ENCODE results near the gene GALNT7.

GALNT7 gene

DNA sequence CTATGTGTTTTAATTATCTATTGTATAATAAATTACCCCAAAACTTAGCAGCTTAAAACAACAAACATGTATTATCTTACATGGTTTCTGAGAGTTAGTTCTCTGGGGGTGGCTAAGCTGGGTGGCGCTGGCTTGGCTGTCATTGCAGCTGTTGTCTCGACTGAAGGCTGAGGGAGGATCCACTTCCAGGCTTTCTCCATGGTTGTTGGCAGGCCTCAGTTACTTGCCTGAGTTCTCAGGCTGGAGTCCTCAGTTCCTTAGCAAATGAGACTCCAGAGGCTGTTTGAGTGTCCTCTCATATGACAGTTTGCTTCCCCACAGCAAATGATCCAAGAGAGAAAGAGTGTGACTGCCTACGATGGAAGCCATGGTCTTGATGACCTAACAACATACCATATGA lies 23.5 kb upstream of the GALNT7 start:
- DNase-seq (ENCODE audit: low spot score) = no peak
- POLR2A ChIA-PET (ENCODE audit: low non-redundant PET) = no interaction called here
- TF ChIP-seq, protein P1, sequence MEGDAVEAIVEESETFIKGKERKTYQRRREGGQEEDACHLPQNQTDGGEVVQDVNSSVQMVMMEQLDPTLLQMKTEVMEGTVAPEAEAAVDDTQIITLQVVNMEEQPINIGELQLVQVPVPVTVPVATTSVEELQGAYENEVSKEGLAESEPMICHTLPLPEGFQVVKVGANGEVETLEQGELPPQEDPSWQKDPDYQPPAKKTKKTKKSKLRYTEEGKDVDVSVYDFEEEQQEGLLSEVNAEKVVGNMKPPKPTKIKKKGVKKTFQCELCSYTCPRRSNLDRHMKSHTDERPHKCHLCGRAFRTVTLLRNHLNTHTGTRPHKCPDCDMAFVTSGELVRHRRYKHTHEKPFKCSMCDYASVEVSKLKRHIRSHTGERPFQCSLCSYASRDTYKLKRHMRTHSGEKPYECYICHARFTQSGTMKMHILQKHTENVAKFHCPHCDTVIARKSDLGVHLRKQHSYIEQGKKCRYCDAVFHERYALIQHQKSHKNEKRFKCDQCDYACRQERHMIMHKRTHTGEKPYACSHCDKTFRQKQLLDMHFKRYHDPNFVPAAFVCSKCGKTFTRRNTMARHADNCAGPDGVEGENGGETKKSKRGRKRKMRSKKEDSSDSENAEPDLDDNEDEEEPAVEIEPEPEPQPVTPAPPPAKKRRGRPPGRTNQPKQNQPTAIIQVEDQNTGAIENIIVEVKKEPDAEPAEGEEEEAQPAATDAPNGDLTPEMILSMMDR (conservative IDR thresholded peaks at IDR 0.05; ENCODE audit: low read depth) = no peak
- no peak overlapping the region for H3K27ac ChIP-seq
- CTCF ChIA-PET = no interaction called here

DNA sequence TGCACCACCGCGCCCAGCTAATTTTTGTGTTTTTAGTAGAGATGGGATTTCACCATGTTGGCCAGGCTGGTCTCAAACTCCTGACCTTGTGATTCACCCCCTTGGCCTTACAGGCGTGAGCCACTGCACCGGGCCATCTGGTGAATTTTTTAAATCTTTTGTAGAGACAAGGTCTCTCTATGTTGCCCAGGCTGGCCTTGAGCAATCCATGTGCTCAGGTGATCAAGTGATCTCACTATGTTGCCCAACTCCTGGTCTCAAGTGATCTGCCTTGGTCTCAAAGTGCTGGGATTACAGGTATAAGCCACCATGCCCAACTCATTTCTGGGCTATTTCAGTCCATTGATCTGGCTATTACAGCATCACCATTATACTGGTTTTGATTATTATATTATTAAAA lies 22.2 kb upstream of the GALNT7 start:
- H3K27ac ChIP-seq = no peak overlapping the region
- no peak for DNase-seq (ENCODE audit: low spot score)
- POLR2A ChIA-PET (ENCODE audit: low non-redundant PET) = no interaction called here
- TF ChIP-seq, protein P1 (conservative IDR thresholded peaks at IDR 0.05; ENCODE audit: low read depth) = no peak
- CTCF ChIA-PET = no interaction called here

DNA sequence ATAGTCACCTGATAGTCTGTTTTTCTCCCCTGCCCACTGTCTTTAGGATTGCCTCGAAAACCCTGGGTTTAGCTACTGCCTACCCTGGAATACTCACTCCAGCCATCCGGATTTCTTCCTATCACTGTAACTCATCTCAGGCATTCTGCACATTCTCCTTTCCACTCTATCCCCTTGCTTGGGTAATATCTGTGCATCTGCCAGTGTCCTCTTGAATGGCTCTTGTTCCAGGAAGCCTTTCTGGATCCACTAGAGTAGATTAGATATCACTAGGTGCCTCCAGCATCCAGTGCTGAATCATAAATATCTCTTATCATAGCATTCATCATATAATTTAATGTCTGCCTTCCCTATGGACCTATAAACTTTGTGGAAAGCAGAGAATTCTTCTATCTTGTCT lies 17.1 kb upstream of the GALNT7 start:
- DNase-seq (ENCODE audit: low spot score) = no peak
- TF ChIP-seq, protein P1 (conservative IDR thresholded peaks at IDR 0.05; ENCODE audit: low read depth) = no peak
- ChIA-PET CTCF (no interaction called here), POLR2A (ENCODE audit: low non-redundant PET) (no interaction called here)
- H3K27ac ChIP-seq = no peak overlapping the region

DNA sequence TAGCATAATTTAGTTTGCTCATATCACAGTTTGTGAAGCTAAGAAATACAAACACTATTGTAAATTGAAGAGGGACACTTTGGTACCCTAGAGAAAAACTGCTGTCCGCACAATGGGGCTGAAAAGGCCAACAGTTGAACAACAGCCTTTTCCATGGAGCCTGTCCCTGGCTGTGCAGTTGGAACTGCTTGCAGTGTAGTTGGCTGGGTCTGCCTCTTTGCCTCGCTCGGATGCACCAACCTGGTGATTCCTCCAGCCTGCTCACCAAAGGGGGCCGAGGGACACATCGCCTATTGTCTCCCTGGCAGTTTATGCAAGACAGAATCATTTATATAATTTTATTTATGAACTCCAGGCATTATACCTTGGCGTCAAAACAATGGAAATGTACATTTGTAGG lies 16.5 kb upstream of the GALNT7 start:
- POLR2A ChIA-PET (ENCODE audit: low non-redundant PET) = no interaction called here

DNA sequence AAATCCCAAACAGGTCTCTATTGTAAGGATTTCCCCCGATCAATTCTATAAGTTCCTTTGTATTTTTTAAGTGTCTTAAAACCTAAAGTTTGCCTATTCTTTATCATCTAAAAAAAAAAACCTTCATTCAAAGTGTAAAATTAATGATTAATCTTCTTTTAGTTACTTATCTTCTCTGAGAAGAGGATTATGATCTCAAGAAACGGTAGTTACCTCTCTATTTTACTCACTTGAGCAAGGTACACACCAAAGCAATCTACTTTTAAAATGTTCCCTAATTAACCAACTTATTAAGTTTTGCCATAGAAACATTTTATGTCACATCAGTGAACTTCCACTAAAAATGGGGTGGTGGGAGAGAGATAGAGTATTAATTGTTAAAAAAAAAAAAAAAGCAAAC lies 15.2 kb upstream of the GALNT7 start:
- TF ChIP-seq, protein P1 (conservative IDR thresholded peaks at IDR 0.05; ENCODE audit: low read depth) = no peak
- no peak for DNase-seq (ENCODE audit: low spot score)
- H3K27ac ChIP-seq = no peak overlapping the region
- CTCF ChIA-PET = no interaction called here
- POLR2A ChIA-PET (ENCODE audit: low non-redundant PET) = no interaction called here

More for the DNA sequence above, 16.5 kb upstream of the GALNT7 start:
- DNase-seq (ENCODE audit: low spot score) = no peak
- CTCF ChIA-PET = no interaction called here
- no peak overlapping the region for H3K27ac ChIP-seq
- TF ChIP-seq, protein P1 (conservative IDR thresholded peaks at IDR 0.05; ENCODE audit: low read depth) = no peak

DNA sequence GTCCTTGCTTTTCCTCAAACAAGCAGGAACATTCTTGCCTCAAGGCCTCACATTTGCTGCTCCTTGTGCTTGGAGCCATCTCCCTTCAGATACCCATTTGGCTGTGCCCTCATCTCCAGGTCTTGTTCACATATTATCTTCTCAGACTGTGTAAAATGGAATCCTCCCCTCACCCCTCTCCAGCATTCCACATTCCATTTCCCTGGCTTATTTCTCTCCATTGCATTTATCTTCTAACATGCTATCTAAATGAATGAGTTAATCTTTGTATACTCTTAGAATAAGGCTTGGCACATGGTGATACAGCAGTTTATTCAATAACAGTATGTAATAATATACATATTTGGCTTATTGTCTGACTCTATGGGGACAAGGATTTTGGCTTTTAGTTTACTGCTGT lies 8.8 kb upstream of the GALNT7 start:
- CTCF ChIA-PET = no interaction called here
- H3K27ac ChIP-seq = no peak overlapping the region
- POLR2A ChIA-PET (ENCODE audit: low non-redundant PET) = no interaction called here
- TF ChIP-seq, protein P1 (conservative IDR thresholded peaks at IDR 0.05; ENCODE audit: low read depth) = no peak
- DNase-seq (ENCODE audit: low spot score) = no peak

DNA sequence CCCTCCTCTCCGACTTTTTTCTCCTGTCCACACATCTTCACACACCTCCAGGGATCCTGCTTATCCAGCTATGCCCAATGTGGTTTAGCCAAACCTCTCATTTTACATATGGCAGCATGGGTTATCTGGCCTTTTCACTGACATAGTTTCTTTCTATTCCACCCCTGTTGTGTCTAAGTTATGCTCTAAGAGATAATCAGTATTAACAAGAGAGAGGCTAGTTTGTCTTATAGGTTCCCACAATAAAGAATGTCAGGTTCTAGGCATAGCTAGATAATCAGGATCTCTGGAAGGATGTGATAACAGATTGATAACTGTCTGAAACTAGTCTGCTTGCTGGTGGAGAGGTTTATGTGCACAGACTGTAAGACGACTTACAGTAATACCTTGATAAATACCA lies 7.7 kb upstream of the GALNT7 start:
- CTCF ChIA-PET = no interaction called here

More for the DNA sequence above, 7.7 kb upstream of the GALNT7 start:
- no peak for DNase-seq (ENCODE audit: low spot score)
- H3K27ac ChIP-seq = no peak overlapping the region
- TF ChIP-seq, protein P1 (conservative IDR thresholded peaks at IDR 0.05; ENCODE audit: low read depth) = no peak
- POLR2A ChIA-PET (ENCODE audit: low non-redundant PET) = no interaction called here

All from RWPE1 (cell line).